SU-DHL-6 (cell line): ENCODE data around the gene ADGRD1.

Experiments used
- EZH2phosphoT487 ChIP-seq: fragments of 200-600 bp; sonication (generic), shearing (Covaris generic); conservative IDR thresholded peaks from 2 replicates; pipeline ENCODE4 v1.6.1; 2018; ENCODE audit warnings: mild to moderate bottlenecking, antibody characterized with exemption, low read length, moderate library complexity, mixed read lengths
- TF ChIP-seq, protein P1 (sequence below): fragments of 200-600 bp; sonication (generic); IDR thresholded peaks from one replicate; pipeline ENCODE4 v1.5.1; 2017; ENCODE audit warnings: antibody characterized with exemption, mild to moderate bottlenecking, low read length, moderate library complexity; ENCODE audit not compliant: insufficient read depth, poor library complexity, severe bottlenecking

DNA sequence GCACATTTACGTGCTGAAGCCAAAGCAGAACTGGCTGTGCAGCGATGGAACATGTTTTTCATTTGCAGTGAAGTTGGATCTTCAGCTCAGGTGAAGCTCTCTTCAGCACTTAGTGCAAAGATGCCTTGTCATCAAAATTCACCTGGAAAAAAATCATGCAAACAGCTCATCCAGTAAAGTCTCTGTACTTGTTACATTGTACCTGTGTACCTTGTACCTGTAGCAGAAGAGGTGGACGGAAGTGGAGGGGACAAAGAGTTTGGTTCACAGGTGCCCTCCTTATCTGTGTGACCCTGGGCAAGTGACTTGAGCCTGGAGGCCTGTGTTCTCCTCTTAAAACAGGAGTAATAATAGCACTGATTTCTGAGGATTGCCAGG is 54.0 kb downstream of the ADGRD1 start:
- TF ChIP-seq, protein P1, sequence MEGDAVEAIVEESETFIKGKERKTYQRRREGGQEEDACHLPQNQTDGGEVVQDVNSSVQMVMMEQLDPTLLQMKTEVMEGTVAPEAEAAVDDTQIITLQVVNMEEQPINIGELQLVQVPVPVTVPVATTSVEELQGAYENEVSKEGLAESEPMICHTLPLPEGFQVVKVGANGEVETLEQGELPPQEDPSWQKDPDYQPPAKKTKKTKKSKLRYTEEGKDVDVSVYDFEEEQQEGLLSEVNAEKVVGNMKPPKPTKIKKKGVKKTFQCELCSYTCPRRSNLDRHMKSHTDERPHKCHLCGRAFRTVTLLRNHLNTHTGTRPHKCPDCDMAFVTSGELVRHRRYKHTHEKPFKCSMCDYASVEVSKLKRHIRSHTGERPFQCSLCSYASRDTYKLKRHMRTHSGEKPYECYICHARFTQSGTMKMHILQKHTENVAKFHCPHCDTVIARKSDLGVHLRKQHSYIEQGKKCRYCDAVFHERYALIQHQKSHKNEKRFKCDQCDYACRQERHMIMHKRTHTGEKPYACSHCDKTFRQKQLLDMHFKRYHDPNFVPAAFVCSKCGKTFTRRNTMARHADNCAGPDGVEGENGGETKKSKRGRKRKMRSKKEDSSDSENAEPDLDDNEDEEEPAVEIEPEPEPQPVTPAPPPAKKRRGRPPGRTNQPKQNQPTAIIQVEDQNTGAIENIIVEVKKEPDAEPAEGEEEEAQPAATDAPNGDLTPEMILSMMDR: no peak
- no peak for TF ChIP-seq EZH2phosphoT487
